KOPT-K1 (cell line): Measurements from ENCODE around the gene STS.

ENCODE experiments used
- H3K27ac ChIP-seq: fragments of 200-600 bp; sonication (generic); 2 replicates; pipeline ENCODE4 v1.5.1; 2016; ENCODE audit warnings: antibody characterized with exemption, mild to moderate bottlenecking, low read depth, low read length; ENCODE audit not compliant: poor library complexity, severe bottlenecking
- H3K36me3 ChIP-seq: fragments of 200-600 bp; sonication (generic); 2 replicates; pipeline ENCODE4 v1.5.1; 2017; ENCODE audit warnings: antibody characterized with exemption, mild to moderate bottlenecking, low read length, moderate library complexity; ENCODE audit not compliant: insufficient read depth
- H3K9me3 ChIP-seq: fragments of 200-600 bp; sonication (generic); 2 replicates; pipeline ENCODE4 v1.5.1; 2017; ENCODE audit warnings: antibody characterized with exemption, low read length, mild to moderate bottlenecking; ENCODE audit not compliant: insufficient read depth, poor library complexity, severe bottlenecking

Gene STS

GRCh38 chrX:7147413-7147977 lies at the start of gene STS:
TSS of gene STS (plus strand) at chrX:7147712. CDS start at chrX:7253200, 105,488 bp downstream.
- no peaks in the 10 kb centered on the region; the same call in 1 of the 2 replicates for H3K36me3 ChIP-seq
- H3K9me3 ChIP-seq: no peaks in the 10 kb centered on the region

DNA sequence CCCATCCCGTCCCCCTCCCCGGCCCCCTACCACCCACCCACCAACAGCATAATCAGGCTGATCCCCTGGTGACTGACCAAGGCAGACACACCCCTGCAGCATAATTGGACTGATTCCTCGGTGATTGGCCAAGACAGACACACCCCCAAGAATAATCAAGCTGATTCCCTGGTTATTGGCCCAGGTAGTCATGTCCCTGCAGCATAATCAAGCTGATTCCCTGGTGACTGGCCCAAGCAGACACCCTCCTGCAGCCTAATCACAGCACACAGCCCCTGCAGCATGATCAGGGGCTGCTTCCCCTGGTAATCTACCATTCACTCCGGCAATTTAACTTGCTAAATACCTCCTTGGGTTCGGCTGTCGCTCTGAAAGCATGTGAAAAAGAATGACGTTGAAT lies 47.5 kb upstream of the STS start:
- peaks cover 58% of the 10 kb centered on the region for H3K36me3 ChIP-seq
- H3K27ac ChIP-seq: no peak overlapping the region
- peaks cover 4% of the 10 kb centered on the region for H3K9me3 ChIP-seq

More at GRCh38 chrX:7147413-7147977, at the start of gene STS:
- peak within 1 kb of the TSS; percentile 92 for H3K27ac ChIP-seq

GRCh38 chrX:7102119-7102518 lies 45.4 kb upstream of the STS start:
- no peak overlapping the region for H3K27ac ChIP-seq
- peaks cover 57% of the 10 kb centered on the region for H3K36me3 ChIP-seq
- H3K9me3 ChIP-seq: peaks cover 4% of the 10 kb centered on the region

- Histone ChIP-seq H3K9me3 (peaks cover 4% of the 10 kb centered on the region), H3K36me3 (peaks cover 41% of the 10 kb centered on the region), H3K27ac (no peak overlapping the region)
Observed at GRCh38 chrX:7106649-7107048, 40.9 kb upstream of the STS start.

- Histone ChIP-seq H3K27ac (peak overlapping the region; percentile 81), H3K36me3 (peaks cover 37% of the 10 kb centered on the region), H3K9me3 (peaks cover 4% of the 10 kb centered on the region)
Observed at GRCh38 chrX:7108030-7108429, 39.5 kb upstream of the STS start.

DNA sequence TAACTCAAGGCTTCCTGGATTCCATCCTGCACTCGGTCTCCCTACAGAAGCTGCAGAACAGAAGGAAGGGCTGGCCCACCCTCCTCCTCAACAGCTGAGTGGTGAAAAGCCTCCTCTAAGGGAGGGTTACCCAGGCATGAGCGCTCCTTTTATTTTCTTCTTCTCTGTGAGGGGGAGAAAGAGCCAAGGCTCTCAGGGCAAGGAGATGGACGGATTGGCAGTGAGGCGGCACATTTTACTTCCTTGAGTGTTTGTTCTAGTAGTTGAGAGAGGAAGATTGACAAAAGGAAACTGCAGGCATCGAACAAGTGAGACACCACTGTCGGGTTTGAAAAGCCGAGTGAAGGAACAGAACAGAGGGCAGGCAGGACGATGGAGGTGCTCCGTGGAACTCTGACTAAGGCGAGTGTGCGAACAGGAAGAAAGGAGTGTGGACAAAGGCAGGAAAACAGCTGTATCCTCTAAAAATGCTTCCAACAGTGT lies 38.4 kb upstream of the STS start:
- peaks cover 30% of the 10 kb centered on the region for H3K36me3 ChIP-seq
- H3K9me3 ChIP-seq: no peaks in the 10 kb centered on the region
- H3K27ac ChIP-seq: peak overlapping the region; percentile 81

GRCh38 chrX:7109838-7110793 lies 37.4 kb upstream of the STS start:
- H3K9me3 ChIP-seq: no peaks in the 10 kb centered on the region
- H3K27ac ChIP-seq: peak overlapping the region; percentile 81
- peaks cover 22% of the 10 kb centered on the region; the same call in 1 of the 2 replicates for H3K36me3 ChIP-seq

DNA sequence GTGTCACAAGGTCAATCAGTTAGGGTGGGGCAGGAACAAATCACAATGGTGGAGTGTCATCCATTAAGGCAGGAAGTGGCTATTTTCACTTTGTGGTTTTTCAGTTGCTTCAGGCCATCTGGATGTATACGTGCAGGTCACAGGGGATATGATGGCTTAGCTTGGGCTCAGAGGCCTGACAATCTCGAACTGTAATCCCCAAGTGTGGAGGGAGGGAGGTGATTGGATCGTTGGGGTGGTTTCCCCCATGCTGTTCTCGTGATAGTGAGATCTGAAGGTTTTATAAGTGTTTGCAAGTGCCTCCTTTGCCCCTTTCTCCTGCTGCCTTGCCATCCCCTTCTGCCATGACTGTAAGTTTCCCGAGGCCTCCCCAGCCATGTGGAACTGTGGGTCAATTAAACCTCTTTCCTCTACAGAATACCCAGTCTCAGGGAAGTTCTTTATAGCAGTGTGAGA lies 36.7 kb upstream of the STS start:
- Histone ChIP-seq H3K9me3 (no peaks in the 10 kb centered on the region), H3K36me3 (peaks cover 16% of the 10 kb centered on the region; the same call in 1 of the 2 replicates), H3K27ac (peak overlapping the region; percentile 81)

- Histone ChIP-seq H3K9me3 (no peaks in the 10 kb centered on the region), H3K36me3 (peaks cover 14% of the 10 kb centered on the region; the same call in 1 of the 2 replicates), H3K27ac (peak overlapping the region; percentile 81)
Observed at GRCh38 chrX:7111518-7111917, 36.0 kb upstream of the STS start.

GRCh38 chrX:7112071-7112470 lies 35.4 kb upstream of the STS start:
- Histone ChIP-seq H3K36me3 (peaks cover 16% of the 10 kb centered on the region; the same call in 1 of the 2 replicates), H3K27ac (peak overlapping the region; percentile 81), H3K9me3 (no peaks in the 10 kb centered on the region)

DNA sequence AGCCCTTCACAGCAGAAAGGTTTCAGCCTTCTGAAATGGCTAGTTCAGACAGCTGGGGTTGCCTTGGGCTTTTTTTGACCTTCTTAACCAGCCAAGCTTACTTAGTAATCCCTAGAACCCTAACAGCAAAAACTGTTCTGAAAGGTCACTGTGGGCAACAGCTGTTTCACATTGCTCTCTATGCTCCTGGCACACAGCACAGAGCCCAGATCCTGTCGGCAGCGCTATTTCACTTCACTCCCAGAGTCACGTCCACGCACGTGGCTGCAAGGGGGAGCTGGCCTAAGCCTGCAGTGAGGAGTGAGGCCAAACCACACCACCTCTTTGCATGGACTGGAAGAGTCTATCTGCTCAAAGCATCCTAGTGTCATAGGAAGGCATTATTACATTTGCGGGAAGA lies 32.0 kb upstream of the STS start:
- no peak overlapping the region for H3K27ac ChIP-seq

GRCh38 chrX:7116081-7116480 lies 31.4 kb upstream of the STS start:
- H3K27ac ChIP-seq: no peak overlapping the region
- peaks cover 14% of the 10 kb centered on the region; the same call in 1 of the 2 replicates for H3K36me3 ChIP-seq
- H3K9me3 ChIP-seq: no peaks in the 10 kb centered on the region

More for the DNA sequence above, 32.0 kb upstream of the STS start:
- Histone ChIP-seq H3K9me3 (no peaks in the 10 kb centered on the region), H3K36me3 (peaks cover 14% of the 10 kb centered on the region; the same call in 1 of the 2 replicates)

GRCh38 chrX:7117587-7117986 lies 29.9 kb upstream of the STS start:
- Histone ChIP-seq H3K27ac (peak overlapping the region; percentile 7), H3K36me3 (peaks cover 14% of the 10 kb centered on the region; the same call in 1 of the 2 replicates), H3K9me3 (no peaks in the 10 kb centered on the region)

GRCh38 chrX:7119950-7120877 lies 27.3 kb upstream of the STS start:
- Histone ChIP-seq H3K27ac (no peak overlapping the region), H3K9me3 (no peaks in the 10 kb centered on the region), H3K36me3 (peaks cover 6% of the 10 kb centered on the region; the same call in 1 of the 2 replicates)
